Ishikawa (cell line): ENCODE measurements around the gene SLCO2B1.
A peak's percentile ranks its signal among the peaks of the same experiment; 100 is the strongest.

Source experiments
- CEBPB ChIP-seq: IDR thresholded peaks from 2 replicates; pipeline ENCODE4 v1.6.1; 2012
- CREB1 ChIP-seq: IDR thresholded peaks from 2 replicates; pipeline ENCODE4 v1.6.1; 2012; ENCODE audit warnings: low read depth
- EGR1 ChIP-seq: IDR thresholded peaks from 2 replicates; pipeline ENCODE4 v1.6.1; 2012
- EP300 ChIP-seq: IDR thresholded peaks from 2 replicates; pipeline ENCODE4 v1.6.1; 2012; ENCODE audit warnings: borderline replicate concordance
- FOXM1 ChIP-seq: IDR thresholded peaks from 2 replicates; pipeline ENCODE4 v1.6.1; 2012; ENCODE audit warnings: low read depth, borderline replicate concordance
- MAX ChIP-seq: IDR thresholded peaks from 2 replicates; pipeline ENCODE4 v1.6.1; 2012
- NFIC ChIP-seq: IDR thresholded peaks from 2 replicates; pipeline ENCODE4 v1.6.1; 2012
- RAD21 ChIP-seq: IDR thresholded peaks from 2 replicates; pipeline ENCODE4 v1.6.1; 2012; ENCODE audit warnings: low read depth
- TAF1 ChIP-seq: IDR thresholded peaks from 2 replicates; pipeline ENCODE4 v1.6.1; 2012; ENCODE audit warnings: low read depth, mild to moderate bottlenecking
- TCF12 ChIP-seq: IDR thresholded peaks from 2 replicates; pipeline ENCODE4 v1.6.1; 2012; ENCODE audit warnings: low read depth
- TEAD4 ChIP-seq: IDR thresholded peaks from 2 replicates; pipeline ENCODE4 v1.6.1; 2012
- YY1 ChIP-seq: IDR thresholded peaks from 2 replicates; pipeline ENCODE4 v1.6.1; 2012; ENCODE audit warnings: low read depth
- ZBTB7A ChIP-seq: IDR thresholded peaks from 2 replicates; pipeline ENCODE4 v1.6.1; 2012; ENCODE audit warnings: low read depth
- TF ChIP-seq, protein P1 (sequence below): IDR thresholded peaks from 2 replicates; pipeline ENCODE4 v1.6.1; 2012
- TF ChIP-seq, protein P2 (sequence below): IDR thresholded peaks from 2 replicates; pipeline ENCODE4 v1.6.1; 2012; ENCODE audit warnings: low read depth, mild to moderate bottlenecking

The SLCO2B1 gene

GRCh38 chr11:75142714-75143419, 8.0 kb upstream of the SLCO2B1 start:
- TF ChIP-seq, protein P1, sequence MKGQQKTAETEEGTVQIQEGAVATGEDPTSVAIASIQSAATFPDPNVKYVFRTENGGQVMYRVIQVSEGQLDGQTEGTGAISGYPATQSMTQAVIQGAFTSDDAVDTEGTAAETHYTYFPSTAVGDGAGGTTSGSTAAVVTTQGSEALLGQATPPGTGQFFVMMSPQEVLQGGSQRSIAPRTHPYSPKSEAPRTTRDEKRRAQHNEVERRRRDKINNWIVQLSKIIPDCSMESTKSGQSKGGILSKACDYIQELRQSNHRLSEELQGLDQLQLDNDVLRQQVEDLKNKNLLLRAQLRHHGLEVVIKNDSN: peak; percentile 12; the same call in 1 of the 2 replicates
- TF ChIP-seq MAX: no peak

- no peak for TF ChIP-seq RAD21
- TF ChIP-seq MAX: no peak
- no peak for TF ChIP-seq TEAD4
- TF ChIP-seq, protein P1: no peak
- TF ChIP-seq NFIC: no peak
These were observed 7.5 kb upstream of the SLCO2B1 start for GRCh38 chr11:75143420-75143731.

DNA sequence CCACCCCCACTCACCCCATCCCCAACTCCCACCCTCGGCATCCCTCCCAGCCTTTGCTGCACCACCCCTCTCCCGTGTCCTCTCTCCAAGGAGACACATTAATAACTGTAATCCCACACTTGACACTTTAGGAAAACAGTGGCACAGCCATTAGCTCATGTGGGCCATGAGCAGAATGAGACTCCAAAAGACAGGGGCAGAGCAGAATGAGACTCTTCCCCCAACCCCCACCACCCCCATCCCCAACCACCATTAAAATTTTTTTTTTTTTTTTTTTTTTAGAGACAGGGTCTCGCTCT, 6.2 kb upstream of the SLCO2B1 start:
- TF ChIP-seq TEAD4: no peak
- no peak for TF ChIP-seq CEBPB
- TF ChIP-seq EGR1: no peak
- TF ChIP-seq MAX: no peak
- no peak for TF ChIP-seq ZBTB7A
- TF ChIP-seq RAD21: no peak
- no peak for TF ChIP-seq NFIC
- no peak for TF ChIP-seq CREB1
- no peak for TF ChIP-seq EP300
- no peak for TF ChIP-seq YY1
- TF ChIP-seq FOXM1: no peak
- TF ChIP-seq, protein P1: no peak
- TF ChIP-seq TAF1: no peak
- no peak for TF ChIP-seq TCF12
- TF ChIP-seq, protein P2, sequence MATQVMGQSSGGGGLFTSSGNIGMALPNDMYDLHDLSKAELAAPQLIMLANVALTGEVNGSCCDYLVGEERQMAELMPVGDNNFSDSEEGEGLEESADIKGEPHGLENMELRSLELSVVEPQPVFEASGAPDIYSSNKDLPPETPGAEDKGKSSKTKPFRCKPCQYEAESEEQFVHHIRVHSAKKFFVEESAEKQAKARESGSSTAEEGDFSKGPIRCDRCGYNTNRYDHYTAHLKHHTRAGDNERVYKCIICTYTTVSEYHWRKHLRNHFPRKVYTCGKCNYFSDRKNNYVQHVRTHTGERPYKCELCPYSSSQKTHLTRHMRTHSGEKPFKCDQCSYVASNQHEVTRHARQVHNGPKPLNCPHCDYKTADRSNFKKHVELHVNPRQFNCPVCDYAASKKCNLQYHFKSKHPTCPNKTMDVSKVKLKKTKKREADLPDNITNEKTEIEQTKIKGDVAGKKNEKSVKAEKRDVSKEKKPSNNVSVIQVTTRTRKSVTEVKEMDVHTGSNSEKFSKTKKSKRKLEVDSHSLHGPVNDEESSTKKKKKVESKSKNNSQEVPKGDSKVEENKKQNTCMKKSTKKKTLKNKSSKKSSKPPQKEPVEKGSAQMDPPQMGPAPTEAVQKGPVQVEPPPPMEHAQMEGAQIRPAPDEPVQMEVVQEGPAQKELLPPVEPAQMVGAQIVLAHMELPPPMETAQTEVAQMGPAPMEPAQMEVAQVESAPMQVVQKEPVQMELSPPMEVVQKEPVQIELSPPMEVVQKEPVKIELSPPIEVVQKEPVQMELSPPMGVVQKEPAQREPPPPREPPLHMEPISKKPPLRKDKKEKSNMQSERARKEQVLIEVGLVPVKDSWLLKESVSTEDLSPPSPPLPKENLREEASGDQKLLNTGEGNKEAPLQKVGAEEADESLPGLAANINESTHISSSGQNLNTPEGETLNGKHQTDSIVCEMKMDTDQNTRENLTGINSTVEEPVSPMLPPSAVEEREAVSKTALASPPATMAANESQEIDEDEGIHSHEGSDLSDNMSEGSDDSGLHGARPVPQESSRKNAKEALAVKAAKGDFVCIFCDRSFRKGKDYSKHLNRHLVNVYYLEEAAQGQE: no peak

DNA sequence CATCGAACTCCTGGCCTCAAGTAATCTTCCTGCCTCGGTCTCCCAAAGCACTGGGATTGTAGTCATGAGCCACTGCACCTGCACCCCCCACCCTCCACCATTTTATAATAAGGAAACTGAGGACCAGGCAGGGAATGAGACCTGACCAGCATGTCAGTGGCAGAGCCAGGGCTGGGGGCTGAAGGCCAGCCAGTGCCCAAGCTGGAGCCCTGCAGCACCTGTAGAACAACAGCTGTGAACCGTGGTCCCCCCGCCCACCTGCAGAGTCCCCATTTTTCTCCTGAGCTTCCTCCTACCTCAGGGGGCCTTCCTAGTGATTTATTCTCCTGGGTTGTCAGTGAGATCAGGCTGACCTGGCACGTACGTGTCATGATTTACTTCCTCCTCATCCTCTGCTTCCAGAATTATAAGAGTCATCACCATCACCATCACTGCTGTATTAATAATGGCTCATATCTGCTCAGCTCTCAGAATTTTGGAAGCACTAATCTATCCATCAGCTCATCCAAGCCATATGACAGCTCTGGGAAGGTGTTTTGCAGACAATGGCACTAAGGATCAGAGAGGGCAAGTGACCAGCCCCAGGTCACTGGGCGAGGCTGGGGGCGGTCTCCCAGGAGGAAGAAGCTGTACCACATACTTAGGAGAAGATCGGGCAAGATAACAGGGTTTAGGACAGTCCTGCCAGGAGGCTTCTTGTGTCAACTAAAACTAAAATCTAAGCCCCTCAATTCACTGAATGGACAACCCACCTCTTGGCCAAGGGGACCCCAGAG, 5.5 kb upstream of the SLCO2B1 start:
- TF ChIP-seq, protein P2: no peak
- no peak for TF ChIP-seq YY1
- TF ChIP-seq TEAD4: no peak
- TF ChIP-seq CREB1: no peak
- no peak for TF ChIP-seq MAX

DNA sequence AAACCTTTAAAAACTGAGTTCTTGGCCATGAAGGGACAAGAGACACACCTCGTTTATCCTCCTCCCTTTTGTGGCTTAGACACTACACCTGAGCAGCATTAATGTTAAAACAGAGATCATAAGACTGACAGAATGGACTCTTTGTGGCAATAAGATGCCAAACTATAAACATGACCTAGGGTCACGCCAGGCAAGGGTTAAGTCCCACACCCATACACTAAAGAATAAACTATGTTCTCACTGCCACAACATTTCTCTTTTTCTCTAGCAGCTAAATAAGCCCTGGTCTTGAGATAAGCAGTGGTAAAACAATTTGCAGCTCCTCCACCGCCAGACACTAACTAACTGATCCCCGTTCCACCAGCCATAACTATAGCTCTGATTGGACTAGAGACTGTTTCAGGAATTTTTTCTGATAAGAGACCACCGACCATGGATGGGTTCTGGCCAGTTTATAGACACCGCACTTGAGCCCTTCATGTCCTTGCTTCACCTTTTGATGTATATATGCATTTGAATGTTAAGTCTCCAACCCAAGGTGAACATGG, 4.9 kb upstream of the SLCO2B1 start:
- no peak for TF ChIP-seq TEAD4
- no peak for TF ChIP-seq ZBTB7A
- no peak for TF ChIP-seq NFIC
- TF ChIP-seq YY1: no peak
- TF ChIP-seq CEBPB: no peak

GRCh38 chr11:75146711-75147110, 4.2 kb upstream of the SLCO2B1 start:
- TF ChIP-seq TEAD4 (no peak), CREB1 (no peak), TCF12 (no peak), CEBPB (no peak), RAD21 (no peak), EP300 (no peak), MAX (no peak), TAF1 (no peak), YY1 (no peak), NFIC (no peak), FOXM1 (no peak), EGR1 (no peak), ZBTB7A (no peak)
- TF ChIP-seq, protein P2: no peak
- TF ChIP-seq, protein P1: no peak
